Mucosa of rectum (tissue), 2 donors: ENCODE measurements around the gene KRAS.

Source experiments
- H3K27ac ChIP-seq, 2 donors: one replicate each; pipeline ENCODE4 v1.7.0; 2013; ENCODE audit warnings: inconsistent platforms in 2 of 2, low read depth in 2 of 2, low read length in 2 of 2
- H3K27me3 ChIP-seq, 2 donors: one replicate each; pipeline ENCODE4 v1.7.0; 2013; ENCODE audit warnings: low read length in 2 of 2; ENCODE audit not compliant: control insufficient read depth in 2 of 2, insufficient read depth in 2 of 2
- H3K36me3 ChIP-seq, 2 donors: one replicate each; pipeline ENCODE4 v1.7.0; 2013; ENCODE audit warnings: low read length in 2 of 2; ENCODE audit not compliant: control insufficient read depth in 2 of 2, insufficient read depth in 2 of 2
- H3K4me1 ChIP-seq, 2 donors: one replicate each; pipeline ENCODE4 v1.7.0; 2013; ENCODE audit warnings: low read length in 2 of 2, mild to moderate bottlenecking in 1 of 2; ENCODE audit not compliant: control insufficient read depth in 2 of 2, insufficient read depth in 2 of 2
- H3K4me3 ChIP-seq, 2 donors: one replicate each; pipeline ENCODE4 v1.7.0; 2013; ENCODE audit warnings: low read length in 2 of 2
- H3K9ac ChIP-seq, 2 donors: one replicate each; pipeline ENCODE4 v1.7.0; 2013; ENCODE audit warnings: low read length in 2 of 2, low read depth in 1 of 2, mild to moderate bottlenecking in 1 of 2
- H3K9me3 ChIP-seq, 2 donors: one replicate each; pipeline ENCODE4 v1.7.0; 2013; ENCODE audit warnings: low read length in 2 of 2; ENCODE audit not compliant: control insufficient read depth in 2 of 2
- donor health status: healthy.
- donor health status: Normal muscosa, but diverticular disease.

The KRAS gene

DNA sequence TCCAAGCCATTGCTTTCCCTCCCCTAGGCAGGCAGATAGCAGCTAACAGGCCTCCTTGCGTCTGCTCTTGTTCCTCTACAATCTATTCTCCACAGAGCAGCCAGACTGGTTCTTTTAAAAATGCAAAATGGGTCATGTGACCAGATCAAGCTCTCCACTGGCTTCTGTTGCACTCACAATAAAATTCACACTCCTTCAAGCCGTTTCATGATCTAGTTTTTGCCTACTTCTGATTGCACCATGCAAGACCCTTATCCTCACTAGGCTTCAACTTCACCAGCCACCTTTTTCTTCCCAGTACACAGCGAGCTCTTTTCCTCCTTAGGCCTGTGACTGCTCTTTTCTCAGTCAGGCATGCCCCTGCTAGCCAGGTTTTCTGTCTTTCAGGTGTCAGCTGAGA is 6.1 kb upstream of the KRAS start:
- H3K27me3 ChIP-seq: no peaks in the 10 kb centered on the region
- H3K27ac ChIP-seq: no peak overlapping the region
- no peak overlapping the region for H3K4me3 ChIP-seq
- H3K4me1 ChIP-seq: peaks cover 9 to 17% of the 10 kb centered on the region in 2 donors
- H3K9me3 ChIP-seq: no peaks in the 10 kb centered on the region
- H3K36me3 ChIP-seq: no peaks in the 10 kb centered on the region
- H3K9ac ChIP-seq: no peak overlapping the region

GRCh38 chr12:25256005-25256404 is 5.3 kb upstream of the KRAS start:
- Histone ChIP-seq H3K36me3 (no peaks in the 10 kb centered on the region), H3K9ac (no peak overlapping the region), H3K9me3 (no peaks in the 10 kb centered on the region), H3K4me3 (no peak overlapping the region), H3K27me3 (no peaks in the 10 kb centered on the region), H3K27ac (no peak overlapping the region), H3K4me1 (peaks cover 9 to 19% of the 10 kb centered on the region in 2 donors)

DNA sequence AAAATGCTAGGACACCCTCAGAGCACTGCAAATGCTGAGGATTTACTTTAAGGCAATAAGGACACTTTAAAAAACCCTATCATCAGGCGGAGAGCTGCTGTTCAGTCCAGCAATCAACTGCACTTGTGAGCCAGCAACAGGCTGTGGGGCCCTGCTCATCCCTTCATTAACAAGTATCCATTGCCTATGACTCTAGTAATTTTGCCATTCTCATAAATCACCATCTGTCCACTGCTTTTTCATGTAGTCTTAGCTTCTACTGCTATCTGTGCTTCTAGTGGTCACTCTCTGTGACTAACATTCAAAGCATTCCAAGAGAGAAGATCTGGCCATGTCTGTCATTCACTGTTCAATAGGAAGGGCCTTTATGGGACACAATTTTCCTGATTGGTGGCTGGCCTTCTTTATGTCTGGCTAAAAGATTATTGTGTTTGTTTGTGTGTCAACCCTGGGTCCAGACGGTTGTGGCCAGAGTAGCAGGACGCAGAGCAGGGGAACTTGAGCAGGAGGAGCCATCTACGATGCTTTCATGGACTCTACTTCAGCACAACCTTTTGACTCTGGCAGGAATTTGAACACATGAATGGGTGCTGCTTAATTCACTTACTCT is 3.6 kb upstream of the KRAS start:
- H3K36me3 ChIP-seq: no peaks in the 10 kb centered on the region
- no peak overlapping the region for H3K4me3 ChIP-seq
- no peaks in the 10 kb centered on the region for H3K27me3 ChIP-seq
- no peaks in the 10 kb centered on the region for H3K9me3 ChIP-seq
- H3K27ac ChIP-seq: no peak overlapping the region
- H3K9ac ChIP-seq: no peak overlapping the region
- H3K4me1 ChIP-seq: peaks cover 15 to 24% of the 10 kb centered on the region in 2 donors

- H3K9me3 ChIP-seq: no peaks in the 10 kb centered on the region
- H3K36me3 ChIP-seq: no peaks in the 10 kb centered on the region
- peaks cover 18 to 27% of the 10 kb centered on the region in 2 donors for H3K4me1 ChIP-seq
- peak overlapping the region in 1 of 2 donors; percentile 27 for H3K9ac ChIP-seq
- H3K27me3 ChIP-seq: no peaks in the 10 kb centered on the region
- no peak overlapping the region for H3K4me3 ChIP-seq
- H3K27ac ChIP-seq: no peak overlapping the region
Measured at GRCh38 chr12:25253371-25254068, 2.8 kb upstream of the KRAS start.

DNA sequence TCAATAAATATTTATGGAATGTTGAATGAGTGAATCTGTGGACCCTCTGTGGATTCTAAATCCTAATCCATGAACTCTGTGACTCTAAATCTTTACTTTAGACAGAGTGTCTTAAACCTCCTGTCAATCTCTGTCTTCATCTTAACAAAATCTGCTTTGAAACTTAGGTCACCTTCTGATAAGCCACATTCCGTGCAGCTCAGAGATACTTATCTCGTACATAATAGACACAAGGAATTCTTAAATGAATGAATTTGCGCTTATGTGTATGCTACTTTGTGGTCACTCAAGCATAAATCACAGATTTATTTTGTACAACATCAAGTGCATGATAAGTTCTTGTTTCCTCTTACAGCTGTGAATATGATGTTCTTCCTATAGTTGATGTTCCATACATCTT is 2.2 kb upstream of the KRAS start:
- H3K4me3 ChIP-seq: no peak overlapping the region
- H3K4me1 ChIP-seq: peaks cover 18 to 27% of the 10 kb centered on the region in 2 donors
- no peaks in the 10 kb centered on the region for H3K9me3 ChIP-seq
- no peak overlapping the region for H3K9ac ChIP-seq
- no peak overlapping the region for H3K27ac ChIP-seq
- H3K27me3 ChIP-seq: no peaks in the 10 kb centered on the region
- no peaks in the 10 kb centered on the region for H3K36me3 ChIP-seq

DNA sequence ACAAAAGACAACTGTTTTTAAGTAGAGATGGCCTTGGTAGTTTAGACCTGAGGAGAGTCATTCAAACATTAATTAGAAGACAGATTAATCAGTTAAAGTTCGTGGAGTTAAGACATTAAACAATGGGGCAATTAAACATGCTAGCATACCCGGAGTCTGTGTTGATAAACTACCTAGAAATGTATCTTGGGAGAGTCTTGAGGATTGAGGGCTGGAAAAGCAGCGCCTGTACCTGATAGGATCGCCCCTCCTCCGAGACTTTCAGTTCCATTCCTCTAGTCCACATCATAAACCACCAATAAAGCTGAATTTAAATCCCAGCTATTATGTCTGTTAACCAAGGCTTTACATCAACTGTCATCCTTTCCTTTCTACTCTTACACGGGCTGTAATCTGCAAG is 1.0 kb upstream of the KRAS start:
- Histone ChIP-seq H3K4me3 (peak overlapping the region; percentile 79 to 80), H3K4me1 (peaks cover 17 to 25% of the 10 kb centered on the region in 2 donors), H3K27me3 (no peaks in the 10 kb centered on the region), H3K9me3 (no peaks in the 10 kb centered on the region), H3K27ac (peak overlapping the region in 1 of 2 donors; percentile 93), H3K9ac (peak overlapping the region; percentile 57 to 75), H3K36me3 (no peaks in the 10 kb centered on the region)

- no peaks in the 10 kb centered on the region for H3K36me3 ChIP-seq
Measured at GRCh38 chr12:25249931-25250738, 594 bp downstream of the KRAS start.

GRCh38 chr12:25248732-25249131 is 2.0 kb downstream of the KRAS start:
- Histone ChIP-seq H3K9me3 (no peaks in the 10 kb centered on the region), H3K9ac (no peak overlapping the region), H3K4me1 (peaks cover 10% of the 10 kb centered on the region in 2 donors), H3K36me3 (peaks cover 0 to 3% of the 10 kb centered on the region in 2 donors), H3K4me3 (no peak overlapping the region), H3K27me3 (no peaks in the 10 kb centered on the region), H3K27ac (no peak overlapping the region)

More at GRCh38 chr12:25249931-25250738, 594 bp downstream of the KRAS start:
- Histone ChIP-seq H3K27me3 (no peaks in the 10 kb centered on the region), H3K27ac (peak overlapping the region; percentile 90 to 93), H3K4me3 (peak overlapping the region; percentile 79 to 96), H3K9me3 (no peaks in the 10 kb centered on the region), H3K4me1 (peaks cover 10 to 16% of the 10 kb centered on the region in 2 donors), H3K9ac (peak overlapping the region; percentile 75 to 93)

GRCh38 chr12:25248137-25248536 is 2.6 kb downstream of the KRAS start:
- no peak overlapping the region for H3K27ac ChIP-seq
- H3K9me3 ChIP-seq: no peaks in the 10 kb centered on the region
- peaks cover 0 to 4% of the 10 kb centered on the region in 2 donors for H3K36me3 ChIP-seq
- H3K9ac ChIP-seq: no peak overlapping the region
- no peaks in the 10 kb centered on the region for H3K27me3 ChIP-seq
- peaks cover 10 to 13% of the 10 kb centered on the region in 2 donors for H3K4me1 ChIP-seq
- H3K4me3 ChIP-seq: no peak overlapping the region

DNA sequence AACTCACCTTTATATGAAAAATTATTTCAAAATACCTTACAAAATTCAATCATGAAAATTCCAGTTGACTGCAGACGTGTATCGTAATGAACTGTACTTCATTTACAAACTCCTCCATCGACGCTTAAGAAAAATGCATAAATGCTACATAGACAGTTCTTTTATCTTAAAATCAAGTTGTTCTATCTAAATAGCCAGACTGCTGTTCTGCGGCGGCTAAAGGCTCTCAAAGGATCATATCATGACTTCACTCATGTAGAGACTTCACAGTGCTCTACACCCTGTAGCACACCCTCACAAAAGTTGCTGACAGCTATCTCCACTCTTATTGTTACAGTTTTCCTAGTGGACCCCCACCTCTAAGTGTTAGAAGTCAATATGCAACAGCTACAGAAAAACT is 5.2 kb downstream of the KRAS start:
- Histone ChIP-seq H3K4me3 (no peak overlapping the region), H3K27ac (no peak overlapping the region), H3K4me1 (peaks cover 11 to 13% of the 10 kb centered on the region in 2 donors)

More for the DNA sequence above, 5.2 kb downstream of the KRAS start:
- Histone ChIP-seq H3K27me3 (no peaks in the 10 kb centered on the region), H3K9me3 (no peaks in the 10 kb centered on the region), H3K36me3 (peaks cover 0 to 4% of the 10 kb centered on the region in 2 donors), H3K9ac (no peak overlapping the region)
